GM12892 (cell line): ENCODE data around the gene ST6GAL1.

Experiments
- POLR2A ChIP-seq: IDR thresholded peaks from 2 replicates; pipeline ENCODE4 v1.6.1; 2011; ENCODE audit warnings: low read depth, low read length, control low read depth
- POLR2AphosphoS5 ChIP-seq: IDR thresholded peaks from 2 replicates; pipeline ENCODE4 v1.6.1; 2011; ENCODE audit warnings: low read depth, low read length, control low read depth
- TAF1 ChIP-seq: IDR thresholded peaks from 2 replicates; pipeline ENCODE4 v1.6.1; 2011; ENCODE audit warnings: low read depth, mild to moderate bottlenecking, control low read depth, low read length, borderline replicate concordance

GRCh38 chr3:186950402-186951093, 20.2 kb downstream of the ST6GAL1 start:
- TF ChIP-seq POLR2AphosphoS5 (no peak), TAF1 (no peak), POLR2A (no peak)
